NT2/D1 (cell line): ENCODE measurements around the gene CRTC2.

Experiments
- SUZ12 ChIP-seq: IDR thresholded peaks from 2 replicates; pipeline ENCODE4 v1.6.1; 2011; ENCODE audit not compliant: insufficient read length, insufficient read depth; ENCODE audit errors: extremely low read depth
- ZNF274 ChIP-seq: IDR thresholded peaks from 2 replicates; pipeline ENCODE4 v1.6.1; 2011; ENCODE audit warnings: mild to moderate bottlenecking, low read depth, low read length

GRCh38 chr1:153936011-153936802 is 22.2 kb downstream of the CRTC2 start:
- TF ChIP-seq SUZ12, result no peak
- no peak for TF ChIP-seq ZNF274
